Mesendoderm (in vitro differentiated cells): ENCODE results near the gene TPSAB1.
"Not testable (repeated sequence)": the region's sequence is repeated elsewhere in the genome, so short reads cannot be mapped to it uniquely, and the experiment has no call there.

Source experiments
- DNase-seq: peaks from one replicate; pipeline ENCODE4 v3.0.0; 2013
- H2AK5ac ChIP-seq: 2 replicates; pipeline ENCODE4 v1.6.1; 2013; ENCODE audit warnings: low read length, inconsistent platforms
- H2BK120ac ChIP-seq: 2 replicates; pipeline ENCODE4 v1.6.1; 2013; ENCODE audit warnings: low read depth, mild to moderate bottlenecking, low read length, moderate library complexity, mixed read lengths
- H2BK15ac ChIP-seq: replicated peaks from 2 replicates; pipeline ENCODE4 v1.6.1; 2013; ENCODE audit warnings: low read depth, mild to moderate bottlenecking, moderate library complexity
- H2BK5ac ChIP-seq: 2 replicates; pipeline ENCODE4 v1.6.1; 2013; ENCODE audit warnings: low read length, inconsistent platforms
- H3K18ac ChIP-seq: 2 replicates; pipeline ENCODE4 v1.6.1; 2013; ENCODE audit warnings: mild to moderate bottlenecking, low read length, mixed read lengths
- H3K23ac ChIP-seq: one replicate; pipeline ENCODE4 v1.6.1; 2013; ENCODE audit warnings: low read length
- H3K27ac ChIP-seq: 2 replicates; pipeline ENCODE4 v1.5.1; 2013; ENCODE audit warnings: low read depth, mild to moderate bottlenecking, inconsistent platforms, low read length, moderate library complexity
- H3K27me3 ChIP-seq: 2 replicates; pipeline ENCODE4 v1.6.1; 2013; ENCODE audit warnings: low read length, control low read depth, mild to moderate bottlenecking, inconsistent platforms; ENCODE audit not compliant: insufficient read depth, poor library complexity
- H3K36me3 ChIP-seq: 2 replicates; pipeline ENCODE4 v1.6.1; 2013; ENCODE audit warnings: low read length, inconsistent platforms; ENCODE audit not compliant: control insufficient read depth, insufficient read depth
- H3K4ac ChIP-seq: one replicate; pipeline ENCODE4 v1.6.1; 2013; ENCODE audit warnings: low read depth, mild to moderate bottlenecking, low read length, moderate library complexity
- H3K4me1 ChIP-seq: 2 replicates; pipeline ENCODE4 v1.6.1; 2013; ENCODE audit warnings: low read depth, low read length, inconsistent platforms; ENCODE audit not compliant: control insufficient read depth
- H3K4me2 ChIP-seq: 2 replicates; pipeline ENCODE4 v1.6.1; 2013; ENCODE audit warnings: low read length
- H3K4me3 ChIP-seq: 2 replicates; pipeline ENCODE4 v1.5.1; 2013; ENCODE audit warnings: mild to moderate bottlenecking, low read length
- H3K56ac ChIP-seq: one replicate; pipeline ENCODE4 v1.6.1; 2013; ENCODE audit warnings: low read length
- H3K79me1 ChIP-seq: 2 replicates; pipeline ENCODE4 v1.6.1; 2013; ENCODE audit warnings: low read length, inconsistent platforms
- H3K79me2 ChIP-seq: 2 replicates; pipeline ENCODE4 v1.6.1; 2013; ENCODE audit warnings: mild to moderate bottlenecking, low read length; ENCODE audit not compliant: control insufficient read depth, insufficient read depth
- H3K9ac ChIP-seq: 2 replicates; pipeline ENCODE4 v1.6.1; 2013; ENCODE audit warnings: low read length, inconsistent platforms
- H4K5ac ChIP-seq: one replicate; pipeline ENCODE4 v1.6.1; 2013; ENCODE audit warnings: low read length
- H4K8ac ChIP-seq: one replicate; pipeline ENCODE4 v1.6.1; 2013; ENCODE audit warnings: low read depth, mild to moderate bottlenecking, control low read depth, low read length, moderate library complexity
- WGBS: extraction: QIAGEN DNeasy Blood & Tissue Kit; methylation state at CpG from one replicate; pipeline ENCODE4 v1.1.7; 2013; ENCODE audit warnings: low lambda C conversion rate, missing lambda C conversion rate; ENCODE audit not compliant: insufficient coverage; ENCODE audit errors: extremely low coverage; 5-methylcytosine and 5-hydroxymethylcytosine counted together

TPSAB1 gene

GRCh38 chr16:1264345-1265089 is 24.0 kb downstream of the TPSAB1 start:
- DNase-seq, result no peak
- Histone ChIP-seq H3K36me3 (no peaks in the 10 kb centered on the region), H3K4ac (no peak overlapping the region), H3K27ac (no peak overlapping the region), H4K8ac (no peak overlapping the region), H2BK5ac (no peak overlapping the region), H3K18ac (no peak overlapping the region), H4K5ac (no peak overlapping the region), H3K27me3 (peaks cover 15% of the 10 kb centered on the region), H3K56ac (no peak overlapping the region), H3K4me1 (no peaks in the 10 kb centered on the region), H3K79me2 (no peaks in the 10 kb centered on the region), H2BK15ac (no peak overlapping the region), H2BK120ac (no peak overlapping the region), H3K9ac (no peak overlapping the region), H3K23ac (no peak overlapping the region), H2AK5ac (no peak overlapping the region), H3K4me2 (no peak overlapping the region), H3K4me3 (no peak overlapping the region), H3K79me1 (no peaks in the 10 kb centered on the region)
- 100% methylated on average over 1 of the region's 16 CpGs for WGBS

GRCh38 chr16:1265090-1265630 is 24.7 kb downstream of the TPSAB1 start:
- no peak overlapping the region for H3K9ac ChIP-seq
- H3K4me2 ChIP-seq, result no peak overlapping the region
- H4K5ac ChIP-seq, result no peak overlapping the region
- no peak overlapping the region for H4K8ac ChIP-seq
- H3K4ac ChIP-seq, result no peak overlapping the region
- H3K18ac ChIP-seq, result no peak overlapping the region
- no peak overlapping the region for H2BK15ac ChIP-seq
- no CpG with 5 or more reads among the region's 13 CpGs for WGBS
- no peak overlapping the region for H2BK120ac ChIP-seq
- H3K36me3 ChIP-seq, result no peaks in the 10 kb centered on the region
- H2AK5ac ChIP-seq, result no peak overlapping the region
- H3K27me3 ChIP-seq, result peaks cover 9% of the 10 kb centered on the region
- H2BK5ac ChIP-seq, result no peak overlapping the region
- H3K79me1 ChIP-seq, result no peaks in the 10 kb centered on the region
- no peak overlapping the region for H3K23ac ChIP-seq
- no peak overlapping the region for H3K4me3 ChIP-seq
- DNase-seq, result no peak
- H3K79me2 ChIP-seq, result no peaks in the 10 kb centered on the region
- H3K4me1 ChIP-seq, result no peaks in the 10 kb centered on the region
- H3K56ac ChIP-seq, result no peak overlapping the region
- H3K27ac ChIP-seq, result no peak overlapping the region

GRCh38 chr16:1265826-1266225 is 25.3 kb downstream of the TPSAB1 start:
- H2BK120ac ChIP-seq, result no peak overlapping the region
- WGBS, result no CpG with 5 or more reads among the region's 19 CpGs

GRCh38 chr16:1269418-1269817 is 28.9 kb downstream of the TPSAB1 start:
- H2BK120ac ChIP-seq, H3K9ac ChIP-seq: not testable (repeated sequence)

More at GRCh38 chr16:1265826-1266225, 25.3 kb downstream of the TPSAB1 start:
- Histone ChIP-seq H3K79me1 (no peaks in the 10 kb centered on the region), H4K5ac (no peak overlapping the region), H4K8ac (no peak overlapping the region), H3K27me3 (peaks cover 4% of the 10 kb centered on the region), H2AK5ac (no peak overlapping the region), H3K9ac (no peak overlapping the region), H3K4me2 (no peak overlapping the region), H3K18ac (no peak overlapping the region), H3K4me1 (no peaks in the 10 kb centered on the region), H3K4ac (no peak overlapping the region), H3K36me3 (no peaks in the 10 kb centered on the region), H3K23ac (no peak overlapping the region), H2BK5ac (no peak overlapping the region), H2BK15ac (no peak overlapping the region), H3K79me2 (no peaks in the 10 kb centered on the region), H3K56ac (no peak overlapping the region), H3K27ac (no peak overlapping the region), H3K4me3 (no peak overlapping the region)
- DNase-seq, result no peak

GRCh38 chr16:1271380-1271723 is 30.8 kb downstream of the TPSAB1 start:
- no peak overlapping the region for H3K27ac ChIP-seq
- no peak overlapping the region for H2AK5ac ChIP-seq
- DNase-seq, result no peak
- no peaks in the 10 kb centered on the region for H3K27me3 ChIP-seq
- no peak overlapping the region for H3K4ac ChIP-seq
- H4K5ac ChIP-seq, result no peak overlapping the region
- no peak overlapping the region for H2BK5ac ChIP-seq
- H3K36me3 ChIP-seq, result no peaks in the 10 kb centered on the region
- no peak overlapping the region for H4K8ac ChIP-seq
- no CpG with 5 or more reads among the region's 12 CpGs for WGBS
- no peaks in the 10 kb centered on the region for H3K4me1 ChIP-seq
- H3K23ac ChIP-seq, result no peak overlapping the region
- H3K9ac ChIP-seq, result no peak overlapping the region
- H3K18ac ChIP-seq, result no peak overlapping the region
- H3K4me3 ChIP-seq, result no peak overlapping the region
- no peak overlapping the region for H3K56ac ChIP-seq
- no peaks in the 10 kb centered on the region for H3K79me1 ChIP-seq
- no peak overlapping the region for H3K4me2 ChIP-seq
- no peak overlapping the region for H2BK120ac ChIP-seq
- H3K79me2 ChIP-seq, result no peaks in the 10 kb centered on the region
- H2BK15ac ChIP-seq, result no peak overlapping the region

More at GRCh38 chr16:1269418-1269817, 28.9 kb downstream of the TPSAB1 start:
- H3K27me3 ChIP-seq, H3K4ac ChIP-seq, H2BK5ac ChIP-seq, H3K27ac ChIP-seq, H3K36me3 ChIP-seq, H3K79me2 ChIP-seq, H3K79me1 ChIP-seq, DNase-seq, H4K5ac ChIP-seq, H4K8ac ChIP-seq, H3K4me3 ChIP-seq, H3K4me2 ChIP-seq, H3K23ac ChIP-seq, H3K4me1 ChIP-seq, H2BK15ac ChIP-seq, H3K56ac ChIP-seq, H2AK5ac ChIP-seq, H3K18ac ChIP-seq: not testable (repeated sequence)
- no CpG with 5 or more reads among the region's 7 CpGs for WGBS
